HG02973 (cell line): ENCODE data around the gene LRRC63.

Experiments
- ATAC-seq: cut with Tn5 transposase; IDR thresholded peaks from one replicate; pipeline ENCODE4 v1.9.1; 2021; ENCODE audit warnings: moderate library complexity; ENCODE audit not compliant: unreplicated experiment

Gene LRRC63

GRCh38 chr13:46310066-46310465 lies 98.3 kb downstream of the LRRC63 start:
- no peak for ATAC-seq

DNA sequence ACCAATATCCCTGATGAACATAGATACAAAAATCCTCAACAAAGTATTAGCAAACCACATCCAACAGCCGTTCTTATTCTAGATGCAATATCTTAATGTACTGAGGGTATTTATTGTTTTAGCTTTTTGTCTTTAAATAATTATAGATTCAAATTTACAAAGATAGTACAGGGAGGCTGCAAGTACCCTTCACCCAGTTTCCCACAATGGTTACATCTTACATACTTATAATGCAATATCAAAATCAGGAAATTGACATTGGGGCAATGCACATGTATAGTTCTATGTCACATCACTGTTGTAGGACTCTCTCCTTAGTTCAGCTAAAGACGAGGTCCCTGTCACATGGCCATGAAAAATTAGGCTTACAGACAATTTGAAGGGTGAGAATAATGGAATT lies 99.5 kb downstream of the LRRC63 start:
- ATAC-seq, result no peak

DNA sequence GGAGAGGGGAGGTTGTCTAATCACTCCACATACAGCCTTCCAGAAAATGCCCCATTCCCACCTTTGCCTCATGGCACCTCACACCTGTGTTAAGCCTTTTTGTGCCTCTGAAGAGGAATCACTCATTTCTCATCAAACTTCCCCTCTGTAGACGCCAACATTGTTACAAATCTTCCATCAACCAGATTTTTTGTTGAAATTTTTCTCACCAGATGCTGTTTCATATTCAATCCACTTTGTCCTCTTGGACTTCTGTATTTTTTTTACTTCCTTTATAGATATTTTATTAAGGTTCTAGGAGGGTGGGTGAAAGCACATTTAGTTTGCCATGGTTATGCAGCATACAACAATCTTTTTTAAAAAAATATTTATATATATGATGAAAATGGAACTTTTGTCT lies 101.3 kb downstream of the LRRC63 start:
- no peak for ATAC-seq

- ATAC-seq, result no peak
These were observed 101.9 kb downstream of the LRRC63 start for GRCh38 chr13:46313432-46314257.

- ATAC-seq, result no peak
These were observed 102.9 kb downstream of the LRRC63 start for GRCh38 chr13:46314587-46314986.

- no peak for ATAC-seq
These were observed 103.3 kb downstream of the LRRC63 start for GRCh38 chr13:46315036-46315435.

GRCh38 chr13:46315491-46316075 lies 103.9 kb downstream of the LRRC63 start:
- no peak for ATAC-seq

DNA sequence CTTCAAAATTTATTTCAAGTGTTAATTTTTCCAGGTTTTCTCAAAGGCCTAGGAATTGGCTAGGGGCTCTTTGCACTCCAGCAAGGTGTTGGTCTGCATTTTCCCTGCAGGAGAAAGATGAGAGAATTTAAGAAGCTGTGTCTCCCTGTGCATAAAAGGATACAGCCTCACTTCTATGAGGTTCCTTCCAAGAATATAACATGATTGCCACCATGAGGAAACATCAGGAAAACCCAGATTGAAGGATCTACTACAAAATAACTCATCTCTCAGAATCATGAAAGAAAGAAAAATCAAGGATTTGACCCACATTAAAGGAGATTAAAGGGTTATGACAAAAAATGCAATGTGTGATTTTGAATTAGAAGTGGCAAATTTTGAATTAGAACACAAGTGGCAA lies 105.4 kb downstream of the LRRC63 start:
- no peak for ATAC-seq

- no peak for ATAC-seq
These were observed 107.3 kb downstream of the LRRC63 start for GRCh38 chr13:46318986-46319385.

- no peak for ATAC-seq
These were observed 108.7 kb downstream of the LRRC63 start for GRCh38 chr13:46320406-46320805.

DNA sequence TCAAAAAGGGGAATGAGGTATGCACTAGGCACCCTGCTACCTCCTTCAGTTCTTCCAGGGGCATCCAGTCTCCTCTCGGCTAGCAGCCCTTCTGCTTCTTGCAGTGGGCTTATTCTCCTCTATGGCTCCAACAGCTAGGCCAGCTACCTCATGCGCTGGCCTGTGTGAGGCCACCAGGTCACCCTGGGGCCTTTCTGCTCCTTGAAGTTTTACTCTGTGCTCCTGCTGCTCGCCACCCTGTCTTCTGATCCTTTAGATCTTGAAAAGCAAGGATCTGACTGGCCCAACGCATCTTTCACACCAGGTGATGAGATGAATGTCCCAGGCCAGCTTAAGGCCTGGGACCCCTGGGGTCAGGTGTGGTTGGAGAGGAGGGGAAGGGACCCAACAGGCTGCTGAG lies 109.1 kb downstream of the LRRC63 start:
- ATAC-seq, result no peak

DNA sequence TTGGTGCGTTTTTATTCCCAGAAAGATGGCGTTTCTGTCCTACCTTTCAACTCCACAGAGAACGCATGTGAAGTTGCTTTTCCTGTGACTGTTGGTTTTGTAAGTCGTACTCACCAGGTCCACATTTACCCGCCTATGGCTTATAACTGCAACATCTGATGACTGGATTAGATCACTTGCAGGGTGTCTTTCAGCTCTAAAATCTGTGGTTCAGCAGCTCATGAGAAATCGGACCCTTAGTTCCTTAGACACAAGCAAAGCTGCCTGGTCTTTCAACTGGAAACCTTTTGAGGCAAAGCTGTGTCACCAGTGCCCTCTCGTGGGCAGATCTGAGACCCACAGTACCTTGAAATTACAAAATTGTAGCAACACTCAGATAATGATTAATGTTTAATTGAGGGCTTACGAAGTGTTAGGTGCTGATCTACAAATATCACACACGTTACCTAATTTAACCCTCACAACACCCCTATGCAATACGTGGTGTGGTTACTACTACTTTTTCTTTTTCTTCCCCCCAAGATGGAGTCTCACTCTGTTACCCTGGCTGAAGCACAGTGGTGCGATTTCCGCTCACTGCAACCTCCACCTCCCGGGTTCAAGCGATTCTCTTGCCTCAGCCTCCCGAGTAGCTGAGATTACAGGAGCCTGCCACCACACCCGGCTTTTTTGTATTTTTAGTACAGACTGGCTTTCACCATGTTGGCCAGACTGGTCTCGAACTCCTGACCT lies 109.9 kb downstream of the LRRC63 start:
- ATAC-seq, result no peak

DNA sequence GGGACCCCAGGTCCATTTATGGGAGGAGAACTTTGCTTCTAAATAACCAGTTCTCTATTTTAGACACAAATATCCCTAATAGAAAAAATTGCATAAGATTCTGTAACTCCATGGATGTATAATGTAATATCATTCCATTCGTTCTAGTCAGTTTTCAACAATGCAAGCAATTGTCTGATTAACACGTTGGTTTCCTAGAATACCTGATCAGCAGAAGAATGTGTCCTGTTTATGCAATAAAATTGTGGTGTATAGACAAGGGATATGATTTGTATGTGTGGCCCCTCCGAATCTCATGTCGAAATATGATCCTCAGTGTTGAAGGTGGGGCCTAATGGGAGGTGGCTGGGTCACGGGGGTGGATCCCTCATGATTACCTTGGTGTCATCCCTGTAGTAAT lies 113.2 kb downstream of the LRRC63 start:
- ATAC-seq, result no peak
